Calu3 (cell line): ENCODE data around the gene SLC22A4. TPM values are rescaled to one million over a fixed set of nuclear protein-coding genes. Genes with fewer than 3 reads are reported as not detected.

Source experiments
- BruUV-seq: library from RNA; stranded (reverse); fragments of 400-500 nt; replicated peaks from 2 replicates; lab custom pipeline; 2021; lab: Mats Ljungman, UMichigan
- CTCF ChIA-PET: fragments of 300-600 bp; sonication (Branson Sonifier 250); formaldehyde crosslinking; loops from one replicate; lab custom pipeline; 2022; ENCODE audit warnings: antibody characterized with exemption; lab: Charles Lee
- DNase-seq: peaks from one replicate; pipeline ENCODE4 v3.0.0; 2022
- H3K27ac Mint-ChIP-seq: one replicate; pipeline ENCODE4 v1.8.0; 2022; ENCODE audit warnings: mixed read lengths; ENCODE audit not compliant: unreplicated experiment
- H3K27me3 Mint-ChIP-seq: one replicate; pipeline ENCODE4 v1.8.0; 2022; ENCODE audit warnings: mixed read lengths; ENCODE audit not compliant: unreplicated experiment
- H3K36me3 Mint-ChIP-seq: one replicate; pipeline ENCODE4 v1.8.0; 2022; ENCODE audit warnings: mild to moderate bottlenecking, moderate library complexity, mixed read lengths; ENCODE audit not compliant: insufficient read depth, unreplicated experiment
- H3K4me1 Mint-ChIP-seq: one replicate; pipeline ENCODE4 v1.8.0; 2022; ENCODE audit warnings: mild to moderate bottlenecking, low read depth, mixed read lengths; ENCODE audit not compliant: unreplicated experiment
- H3K4me3 Mint-ChIP-seq: one replicate; pipeline ENCODE4 v1.8.0; 2022; ENCODE audit warnings: mild to moderate bottlenecking, low read depth, moderate library complexity, mixed read lengths; ENCODE audit not compliant: unreplicated experiment
- H3K9me3 Mint-ChIP-seq: one replicate; pipeline ENCODE4 v1.8.0; 2022; ENCODE audit warnings: low read depth, mixed read lengths; ENCODE audit not compliant: unreplicated experiment
- intact Hi-C: fragments of 100-400 bp; cut with micrococcal nuclease; formaldehyde crosslinking; loops from one replicate; pipeline ENCODE4 v1.10.0; 2022; ENCODE audit not compliant: unreplicated experiment
- total RNA-seq: library from RNA; stranded (reverse); gene quantifications from 2 replicates; pipeline ENCODE4 v1.2.3, GENCODE V29; 2022
- TF ChIP-seq, protein P1 (sequence below): fragments of 200-600 bp; IDR thresholded peaks from one replicate; pipeline ENCODE4 v1.8.0; 2022; ENCODE audit warnings: antibody characterized with exemption; ENCODE audit not compliant: unreplicated experiment

Gene SLC22A4
- total RNA-seq, 1 experiment from 2014 or later, result 3.1 TPM

- Mint-ChIP-seq H3K27me3 (peaks cover 15% of the 10 kb centered on the region), H3K9me3 (no peaks in the 10 kb centered on the region), H3K27ac (no peak overlapping the region), H3K4me1 (no peaks in the 10 kb centered on the region), H3K4me3 (no peak overlapping the region), H3K36me3 (no peaks in the 10 kb centered on the region)
- intact Hi-C loops, result loop anchor here (5.0 kb wide), 1 partner anchor 87 kb away; the partner anchor contains the start of gene SLC22A5
- TF ChIP-seq, protein P1, sequence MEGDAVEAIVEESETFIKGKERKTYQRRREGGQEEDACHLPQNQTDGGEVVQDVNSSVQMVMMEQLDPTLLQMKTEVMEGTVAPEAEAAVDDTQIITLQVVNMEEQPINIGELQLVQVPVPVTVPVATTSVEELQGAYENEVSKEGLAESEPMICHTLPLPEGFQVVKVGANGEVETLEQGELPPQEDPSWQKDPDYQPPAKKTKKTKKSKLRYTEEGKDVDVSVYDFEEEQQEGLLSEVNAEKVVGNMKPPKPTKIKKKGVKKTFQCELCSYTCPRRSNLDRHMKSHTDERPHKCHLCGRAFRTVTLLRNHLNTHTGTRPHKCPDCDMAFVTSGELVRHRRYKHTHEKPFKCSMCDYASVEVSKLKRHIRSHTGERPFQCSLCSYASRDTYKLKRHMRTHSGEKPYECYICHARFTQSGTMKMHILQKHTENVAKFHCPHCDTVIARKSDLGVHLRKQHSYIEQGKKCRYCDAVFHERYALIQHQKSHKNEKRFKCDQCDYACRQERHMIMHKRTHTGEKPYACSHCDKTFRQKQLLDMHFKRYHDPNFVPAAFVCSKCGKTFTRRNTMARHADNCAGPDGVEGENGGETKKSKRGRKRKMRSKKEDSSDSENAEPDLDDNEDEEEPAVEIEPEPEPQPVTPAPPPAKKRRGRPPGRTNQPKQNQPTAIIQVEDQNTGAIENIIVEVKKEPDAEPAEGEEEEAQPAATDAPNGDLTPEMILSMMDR, result no peak
- DNase-seq, result no peak
- no TSS peak for BruUV-seq
- CTCF ChIA-PET, result interaction anchor here (0.8 to 1.8 kb wide), 3 partner anchors 13 to 91 kb away, joined by 3 to 9 read pairs (median 5); partner anchors contain the start of gene SLC22A4
Measured at GRCh38 chr5:132280371-132281240, 13.6 kb upstream of the SLC22A4 start.

GRCh38 chr5:132281856-132282614 lies 12.2 kb upstream of the SLC22A4 start:
- TF ChIP-seq, protein P1, result no peak
- BruUV-seq, result no TSS peak
- Mint-ChIP-seq H3K27ac (no peak overlapping the region), H3K27me3 (peaks cover 15% of the 10 kb centered on the region), H3K36me3 (no peaks in the 10 kb centered on the region), H3K9me3 (no peaks in the 10 kb centered on the region), H3K4me1 (no peaks in the 10 kb centered on the region), H3K4me3 (no peak overlapping the region)
- CTCF ChIA-PET, result interaction anchor here (0.8 to 1.8 kb wide), 4 partner anchors 9 to 92 kb away, joined by 3 to 9 read pairs (median 4); partner anchors contain the start of gene SLC22A4
- no peak for DNase-seq
- intact Hi-C loops, result loop anchor here (5.0 kb wide), 1 partner anchor 85 kb away; the partner anchor contains the start of gene SLC22A5

- Mint-ChIP-seq H3K36me3 (no peaks in the 10 kb centered on the region), H3K27me3 (peaks cover 15% of the 10 kb centered on the region), H3K27ac (no peak overlapping the region), H3K9me3 (no peaks in the 10 kb centered on the region), H3K4me3 (no peak overlapping the region), H3K4me1 (no peaks in the 10 kb centered on the region)
- TF ChIP-seq, protein P1, result peak; percentile 69
- intact Hi-C loops, result loop anchor here (1.0 to 5.0 kb wide), 2 partner anchors 45 to 84 kb away; partner anchors contain the start of gene SLC22A5
- no TSS peak for BruUV-seq
- CTCF ChIA-PET, result interaction anchor here (1.1 to 1.2 kb wide), 2 partner anchors 10 to 45 kb away, joined by 3 to 4 read pairs; no protein-coding TSS in a partner anchor
- peak; percentile 64 for DNase-seq
Measured at GRCh38 chr5:132283423-132284043, 10.7 kb upstream of the SLC22A4 start.

GRCh38 chr5:132289097-132289496 lies 5.1 kb upstream of the SLC22A4 start:
- intact Hi-C loops, result no loop called here
- Mint-ChIP-seq H3K27me3 (no peaks in the 10 kb centered on the region), H3K9me3 (no peaks in the 10 kb centered on the region), H3K36me3 (peaks cover 13% of the 10 kb centered on the region), H3K4me3 (no peak overlapping the region), H3K27ac (no peak overlapping the region), H3K4me1 (peaks cover 9% of the 10 kb centered on the region)
- CTCF ChIA-PET, result no interaction called here
- no TSS peak for BruUV-seq
- TF ChIP-seq, protein P1, result no peak
- no peak for DNase-seq
